Stimulated activated CD4-positive, alpha-beta T cell treated with anti-CD3 and anti-CD28 coated beads, Interleukin-4, amount 100 ng/mL, for 24 hours (primary cell): ENCODE data around the gene WIZ.

ENCODE experiments used
- DNase-seq: peaks from one replicate; pipeline ENCODE4 v3.0.0-alpha.2; 2020

Gene WIZ

DNA sequence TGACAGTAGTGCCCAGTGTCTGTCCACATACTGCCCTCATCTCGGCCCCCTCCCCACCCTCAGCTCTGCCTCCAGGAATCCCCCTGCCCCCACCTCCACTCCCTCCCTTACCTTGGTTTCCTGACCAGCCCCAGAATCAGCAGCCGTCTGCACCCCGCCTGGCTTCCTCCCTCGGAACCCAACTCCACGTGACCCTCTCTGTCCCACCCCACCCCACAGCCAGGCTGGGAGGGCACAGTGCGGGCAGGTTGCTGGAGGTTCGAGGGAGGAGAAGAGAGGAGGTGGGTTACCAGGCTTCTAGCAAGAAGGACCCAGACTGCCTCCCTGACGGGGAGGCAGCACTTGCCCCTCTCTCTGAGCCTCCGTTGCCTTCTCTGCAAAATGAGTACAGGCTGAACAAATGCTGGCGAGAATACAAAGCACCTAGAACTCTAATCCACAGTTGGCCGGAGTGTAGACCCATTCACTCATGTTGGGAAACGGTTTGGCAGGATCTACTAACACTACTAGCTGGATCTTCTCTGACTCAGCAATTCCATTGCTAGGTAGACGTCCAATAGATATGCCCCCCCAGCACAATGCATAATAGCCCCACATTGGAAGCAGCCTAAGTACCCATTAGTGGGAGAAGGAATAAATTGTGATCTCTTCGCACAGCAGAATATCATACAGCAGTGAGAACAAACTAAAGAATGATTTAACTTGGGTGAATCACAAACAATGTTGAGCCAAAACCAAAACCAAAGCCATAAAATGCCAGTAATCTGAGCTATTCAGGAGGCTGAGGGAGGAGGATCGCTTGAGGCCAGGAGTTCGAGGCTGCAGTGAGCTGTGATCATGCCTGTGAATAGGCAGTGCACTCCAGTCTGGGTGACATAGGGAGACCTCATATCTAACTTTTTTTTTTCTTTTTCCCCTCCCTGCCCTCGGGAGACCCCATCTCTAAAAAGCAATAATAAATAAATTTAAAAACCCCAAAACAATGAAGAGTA, 14.9 kb upstream of the WIZ start, which contains the start of gene RASAL3:
RASAL3 (minus strand) TSS at position 151 of the 992 bp plus-strand sequence. CDS start 186 bp downstream, outside the sequence.
- DNase-seq: peak; percentile 64

DNA sequence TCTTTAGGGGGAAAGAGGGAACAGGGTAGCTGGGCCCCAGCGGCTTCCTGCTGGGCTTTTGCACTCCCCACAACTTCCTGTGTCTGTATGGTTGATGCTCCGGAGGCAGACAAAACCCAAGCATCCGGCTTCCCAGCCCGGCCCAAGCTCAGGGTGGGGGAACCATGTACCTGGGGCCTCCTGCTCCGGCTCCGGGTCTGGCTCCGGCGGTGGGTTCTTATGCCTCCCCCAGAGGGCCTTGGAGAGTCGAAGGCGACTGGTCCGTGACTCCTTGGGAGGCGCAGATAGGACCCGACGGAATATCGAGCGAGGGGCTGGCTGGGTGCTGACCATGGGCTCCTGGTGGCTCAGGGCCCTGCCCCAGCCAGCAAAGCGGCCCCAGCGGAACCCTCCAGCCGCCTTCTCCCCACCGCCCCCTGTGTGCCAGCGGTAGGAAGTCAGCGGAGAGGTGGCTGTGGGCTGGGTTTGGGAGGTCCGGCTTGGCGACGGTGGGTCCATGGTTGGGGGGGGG, 14.2 kb upstream of the WIZ start:
- peak; percentile 77 for DNase-seq

DNA sequence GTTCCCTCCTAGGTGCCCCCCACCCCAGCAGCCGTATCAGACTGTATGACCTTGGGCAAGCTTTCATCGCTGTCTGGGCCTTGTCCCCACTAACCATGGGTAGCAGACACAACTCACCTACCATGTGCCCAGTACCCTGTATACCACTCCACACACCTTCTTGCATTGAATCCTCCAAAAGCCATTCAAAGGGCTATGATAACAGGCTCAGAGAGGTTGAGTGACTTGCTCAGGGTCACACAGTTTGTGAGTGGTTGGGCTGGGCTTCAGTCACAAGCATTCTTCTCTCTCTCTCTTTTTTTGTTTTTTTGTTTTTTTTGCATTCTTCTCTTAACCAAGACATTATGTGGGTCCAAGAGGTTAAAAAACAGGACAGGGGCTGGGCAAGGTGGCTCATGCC, 11.9 kb upstream of the WIZ start:
- no peak for DNase-seq

DNA sequence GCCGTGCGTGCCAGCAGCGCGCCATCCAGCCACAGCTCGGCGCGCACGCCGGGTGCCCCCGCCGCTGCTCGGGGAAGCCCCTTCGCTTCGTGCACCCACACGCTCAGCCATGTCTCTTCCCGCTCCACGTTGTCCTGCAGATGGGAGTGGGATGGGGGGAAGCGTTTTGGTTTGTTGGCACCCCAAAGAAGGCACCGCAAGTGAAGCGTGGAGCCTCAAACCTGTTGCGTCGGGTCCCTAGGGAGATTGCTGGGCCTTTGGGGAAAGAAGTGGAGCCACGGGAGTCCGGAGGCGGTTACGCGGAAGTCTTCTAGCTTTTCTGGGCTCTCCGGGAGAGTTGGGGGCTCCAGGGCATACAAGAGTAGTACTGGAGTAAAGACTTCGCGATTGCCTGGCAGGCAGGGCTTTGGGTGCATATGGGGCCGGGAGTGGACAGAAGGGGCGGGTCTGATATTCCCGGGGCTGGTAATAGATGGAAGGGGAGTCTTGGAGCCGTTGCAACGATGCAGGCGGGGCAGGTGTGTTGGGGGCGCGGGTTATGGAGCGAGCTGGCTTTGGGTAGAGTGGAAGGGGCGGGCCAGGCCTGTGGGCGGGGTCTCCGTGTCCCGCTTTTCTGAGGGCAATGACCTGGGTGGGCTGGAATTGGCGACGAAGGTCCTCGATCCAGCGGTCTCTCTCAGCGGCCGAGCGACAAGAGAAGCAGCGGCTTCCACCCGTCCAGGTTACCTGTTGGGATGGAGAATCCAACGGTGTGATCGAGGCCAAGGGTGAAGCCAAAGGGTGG, 8.1 kb upstream of the WIZ start:
- no peak for DNase-seq

DNA sequence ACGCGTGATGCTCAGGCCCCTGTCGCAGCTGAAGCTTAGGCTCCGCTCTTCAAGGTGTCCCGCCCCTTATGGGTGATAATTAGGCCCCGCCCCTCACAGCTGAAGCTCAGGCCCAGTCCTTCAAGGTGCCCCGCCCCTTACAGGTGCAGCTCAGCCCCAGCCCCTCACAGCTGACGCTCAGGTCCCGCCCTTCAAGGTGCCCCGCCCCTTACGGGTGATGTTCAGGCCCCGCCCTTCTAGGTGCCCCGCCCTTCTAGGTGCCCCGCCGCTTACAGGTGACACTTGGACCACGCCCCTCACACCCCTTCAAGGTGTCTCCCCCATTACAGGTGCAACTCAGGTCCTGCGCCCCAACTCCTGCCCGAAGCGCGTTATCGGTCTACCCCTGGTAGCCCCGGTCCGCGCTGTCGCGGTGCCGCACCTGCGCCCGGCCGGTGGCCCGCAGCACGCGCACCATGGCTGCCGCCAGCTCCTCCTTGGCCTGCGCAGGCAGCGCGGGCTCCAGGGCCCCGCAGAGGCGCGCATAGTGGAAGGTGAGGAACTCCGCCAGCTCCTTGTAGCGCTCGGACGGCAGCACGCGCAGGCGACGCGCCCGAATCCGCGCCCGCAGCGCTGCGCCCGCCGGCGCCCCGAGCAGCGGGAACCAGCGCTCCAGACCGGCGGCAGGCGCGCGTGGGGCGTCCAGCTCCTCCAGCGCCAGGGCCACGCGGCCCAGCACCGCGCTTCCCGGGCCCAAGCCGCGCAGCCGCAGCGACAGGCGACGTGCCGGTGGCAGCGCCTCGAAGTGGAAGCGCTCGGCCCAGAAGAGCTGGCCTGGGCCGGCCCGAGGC, 7.3 kb upstream of the WIZ start:
- no peak for DNase-seq

DNA sequence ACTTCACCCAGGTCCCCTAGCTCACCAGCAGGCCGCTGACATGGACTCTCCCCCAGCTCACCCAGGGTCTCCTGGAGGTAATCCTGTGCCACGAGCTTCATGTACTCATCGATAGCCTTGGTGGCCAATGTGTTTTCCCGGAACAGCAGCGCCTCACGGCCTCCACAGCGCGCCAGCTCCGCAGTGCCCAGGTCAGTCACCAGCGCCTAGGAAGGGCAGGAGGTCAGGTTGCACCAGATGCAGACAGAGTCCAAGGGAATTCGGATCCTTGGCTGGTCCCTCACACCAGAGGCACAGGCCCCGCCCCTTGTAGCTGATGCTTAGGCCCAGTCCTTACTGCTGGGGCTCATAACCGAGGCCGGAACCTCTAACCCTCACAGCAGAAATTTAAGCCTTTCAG, 6.7 kb upstream of the WIZ start:
- DNase-seq: no peak

DNA sequence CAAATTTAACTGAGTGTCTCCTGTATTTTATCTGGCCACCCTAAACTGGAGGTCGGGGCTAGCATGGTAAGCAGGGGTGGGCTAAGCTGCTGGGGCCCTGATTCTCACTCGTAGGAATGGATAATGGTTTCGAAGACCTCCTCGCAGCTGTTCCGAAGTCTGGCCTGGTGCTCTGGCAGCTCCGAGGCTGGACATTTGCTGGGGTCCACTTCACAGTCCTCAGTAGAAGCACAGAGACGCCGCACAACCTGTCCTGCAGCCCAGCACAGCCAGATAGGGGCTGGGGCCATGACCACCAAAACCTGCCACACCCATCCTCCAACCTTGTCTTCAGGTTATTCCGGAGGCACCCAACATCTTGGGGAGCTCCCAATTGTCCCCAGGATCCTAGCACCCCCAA, 6.2 kb upstream of the WIZ start:
- no peak for DNase-seq

DNA sequence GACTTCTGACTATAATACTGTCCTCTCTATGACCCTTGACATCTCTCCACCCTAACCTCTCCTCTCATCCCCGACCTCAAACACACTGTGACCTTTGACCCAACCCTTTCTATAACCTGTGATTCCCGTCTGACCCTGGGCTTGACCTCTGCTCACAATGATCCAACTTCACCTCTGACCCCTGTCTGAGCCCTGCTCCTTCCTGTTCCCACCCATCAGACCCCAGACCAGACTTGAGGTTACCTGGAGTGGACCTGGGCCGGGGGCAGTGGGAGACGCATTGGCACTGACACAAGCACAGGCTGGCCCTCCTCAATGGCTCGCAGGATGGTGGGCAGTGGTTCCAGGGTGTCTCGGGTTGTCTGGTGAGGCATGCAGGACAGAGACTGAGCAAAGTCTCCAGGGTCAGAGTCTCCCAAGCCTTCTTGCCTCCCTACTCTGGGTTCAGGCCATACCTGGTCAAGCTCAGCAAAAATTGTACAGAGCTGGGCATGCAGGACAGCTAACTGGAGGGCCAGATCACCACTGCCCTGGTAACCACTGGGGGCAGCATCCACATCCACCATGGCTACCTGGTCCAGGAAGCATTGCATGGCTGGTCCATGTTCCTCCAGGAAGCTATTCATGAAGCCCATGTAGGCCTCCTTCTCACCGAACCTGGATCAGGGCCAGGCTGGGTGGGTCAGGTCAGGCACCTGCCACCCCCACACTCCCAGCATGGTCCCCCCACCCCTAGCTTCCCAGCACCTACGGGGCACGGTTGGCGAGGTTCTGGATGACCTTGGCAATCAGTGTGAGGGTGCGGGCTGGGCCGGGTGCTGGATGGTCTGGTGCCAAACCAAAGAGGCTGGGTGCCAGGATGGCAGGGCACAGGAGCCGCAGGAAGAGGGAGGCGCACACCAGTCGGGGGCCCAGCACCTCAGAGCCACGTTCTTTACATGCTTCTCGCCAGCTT, 4.4 kb upstream of the WIZ start:
- no peak for DNase-seq

DNA sequence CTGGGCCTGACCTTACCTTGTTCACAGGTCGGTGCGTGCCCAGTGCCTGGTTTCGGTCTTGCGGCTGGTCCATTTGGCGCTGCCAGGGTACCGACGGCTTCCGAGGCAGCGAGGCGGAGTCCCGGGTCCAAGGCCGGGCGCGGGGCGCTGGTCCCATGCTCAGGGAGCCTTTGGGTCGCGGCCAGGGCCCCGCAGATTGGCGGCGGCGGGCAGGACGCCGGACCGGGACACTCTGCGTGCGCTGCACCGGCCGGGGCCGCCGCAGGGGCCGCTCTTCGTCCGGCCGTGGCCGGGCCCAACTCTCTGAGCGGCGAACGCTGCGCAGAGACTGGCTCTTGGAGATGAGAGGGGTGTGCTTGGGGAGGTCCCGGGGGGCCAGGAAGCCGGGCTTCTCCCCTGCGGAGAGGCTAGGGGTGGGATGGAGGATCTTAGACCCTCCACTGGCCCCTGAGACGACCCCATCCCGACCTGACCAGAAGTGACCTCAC, 3.4 kb upstream of the WIZ start:
- no peak for DNase-seq

DNA sequence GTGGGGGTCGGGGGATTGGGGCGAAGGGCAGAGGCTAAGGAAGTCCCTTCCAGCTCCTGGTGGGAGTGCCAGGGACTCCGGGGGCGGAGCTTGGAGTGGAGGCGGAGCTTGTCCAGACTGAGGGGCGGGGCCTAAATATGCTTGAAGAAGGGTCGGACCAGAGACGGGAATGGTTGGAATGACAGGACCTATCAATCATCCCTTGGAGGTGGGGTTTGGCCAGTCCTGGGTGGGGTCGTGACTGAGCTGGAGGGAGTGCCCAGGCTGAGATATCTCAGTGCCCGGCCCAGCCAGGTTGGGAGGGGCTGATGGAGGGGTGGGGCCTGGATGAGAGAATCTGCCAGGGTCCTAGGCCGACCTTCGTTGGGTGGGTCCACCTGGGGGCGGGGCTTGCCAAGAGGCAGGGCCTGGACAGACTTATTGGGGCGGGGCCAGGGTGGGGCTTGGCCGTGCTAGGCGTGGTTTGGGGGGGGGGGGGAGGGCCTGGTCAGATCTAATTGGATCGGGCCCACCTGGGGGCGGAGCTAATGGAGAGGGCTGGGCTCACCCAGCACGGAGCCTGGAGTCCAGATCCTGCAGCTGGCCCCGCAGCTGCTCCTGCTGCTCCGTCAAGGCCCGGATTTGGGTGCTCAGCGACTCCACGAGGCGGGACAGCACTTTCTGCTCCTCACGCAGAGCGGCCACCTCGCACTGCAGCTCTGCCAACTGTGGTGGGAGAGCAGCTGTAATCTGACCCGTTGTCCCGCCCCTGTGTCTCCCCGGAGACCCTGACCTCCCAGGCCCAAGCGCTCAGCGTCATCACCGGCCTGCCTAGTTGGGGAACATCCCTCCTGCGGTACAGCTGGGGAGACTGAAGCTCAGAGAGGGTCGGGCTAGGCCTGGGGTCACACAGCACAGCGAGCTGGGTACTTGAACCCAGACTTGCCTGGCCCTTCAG, 2.6 kb upstream of the WIZ start:
- no peak for DNase-seq

DNA sequence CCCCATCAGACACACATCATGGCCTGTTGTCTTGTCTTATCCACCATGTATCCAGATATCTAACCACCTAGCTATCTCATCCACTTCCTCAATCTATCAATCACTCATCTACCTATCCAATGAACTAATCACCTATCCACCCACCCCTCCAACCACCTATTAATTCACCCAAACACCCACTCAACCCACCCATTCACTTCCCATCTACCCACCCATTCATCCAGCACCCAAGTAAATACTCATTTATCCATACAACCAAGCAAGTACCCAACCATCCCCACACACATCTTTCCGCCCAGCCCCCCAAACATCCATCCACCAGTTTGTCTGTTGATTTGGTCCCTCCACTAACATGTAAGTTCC, 753 bp upstream of the WIZ start:
- no peak for DNase-seq

DNA sequence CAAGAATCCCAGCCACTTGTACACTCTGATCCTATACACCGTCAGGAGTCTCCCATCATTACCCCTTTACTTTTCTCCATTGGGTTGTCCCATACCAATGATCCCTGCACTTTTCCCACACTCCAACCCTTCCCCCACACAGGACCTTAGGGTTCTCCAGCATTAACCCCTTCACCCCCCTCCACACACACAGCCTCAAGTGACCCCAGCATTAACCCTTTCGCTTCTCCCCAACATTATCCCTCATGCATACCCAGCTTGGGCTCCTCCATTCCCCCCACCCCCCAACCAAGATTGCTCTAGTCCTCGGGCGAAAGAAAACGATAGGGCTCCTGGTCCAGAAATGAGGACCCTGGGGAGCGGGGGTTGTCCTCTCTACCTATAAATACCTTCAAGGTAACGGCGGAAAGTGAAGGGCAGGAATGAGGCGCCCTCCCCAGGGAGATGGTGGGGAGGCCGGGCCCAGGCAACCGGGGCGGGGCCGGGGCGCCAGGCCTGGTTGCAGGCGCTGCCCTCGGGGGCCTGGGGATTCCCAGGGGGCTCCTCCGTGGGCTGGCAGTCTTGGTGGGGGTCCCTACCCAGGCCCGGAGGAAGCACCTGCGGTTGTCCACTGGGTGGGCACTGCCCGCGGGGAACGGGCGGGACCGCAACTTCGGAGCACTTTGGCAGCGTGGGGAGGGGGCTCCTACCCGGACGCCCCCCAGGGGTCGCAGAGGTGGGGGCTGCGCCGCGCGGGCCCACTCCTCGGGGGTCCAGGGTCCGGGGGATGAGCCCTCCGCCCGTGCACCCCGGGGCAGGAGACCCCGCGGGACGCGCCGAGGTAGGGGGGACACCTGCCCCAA, 757 bp downstream of the WIZ start:
- no peak for DNase-seq

DNA sequence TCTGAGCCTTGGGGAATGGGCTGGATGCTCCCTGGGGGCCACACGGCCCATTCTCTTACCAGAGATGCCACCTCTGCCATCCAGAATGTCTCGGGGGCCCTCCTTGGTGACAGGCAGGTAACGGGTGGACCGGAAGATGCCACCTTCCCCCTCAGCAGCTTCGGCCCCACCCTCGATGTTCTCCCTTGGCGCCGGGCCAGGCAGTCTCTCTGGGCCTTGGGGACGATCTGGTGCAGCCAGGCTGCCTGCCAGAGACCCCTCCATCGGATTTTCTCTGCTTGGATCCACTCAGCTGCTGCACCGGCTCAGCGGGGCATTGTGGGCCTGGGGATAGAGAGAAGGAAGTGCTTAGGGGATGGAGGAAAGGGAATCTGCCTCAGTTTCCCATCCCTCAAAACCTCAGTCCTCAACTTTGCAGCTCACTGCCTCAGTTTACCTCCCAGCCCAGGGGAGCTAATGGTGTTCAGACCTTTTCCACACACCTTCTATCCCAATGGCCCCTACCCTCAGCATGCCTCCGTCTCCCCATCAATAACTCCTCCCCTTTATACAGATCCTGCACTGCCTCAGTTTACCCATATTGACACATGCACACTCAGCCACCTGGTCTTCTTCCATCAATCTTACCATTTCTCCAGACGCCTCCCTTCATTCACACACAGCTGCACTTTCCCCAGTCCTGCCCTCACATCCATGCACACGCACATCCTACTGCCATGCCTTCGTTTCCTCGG, 1.5 kb downstream of the WIZ start:
- no peak for DNase-seq

DNA sequence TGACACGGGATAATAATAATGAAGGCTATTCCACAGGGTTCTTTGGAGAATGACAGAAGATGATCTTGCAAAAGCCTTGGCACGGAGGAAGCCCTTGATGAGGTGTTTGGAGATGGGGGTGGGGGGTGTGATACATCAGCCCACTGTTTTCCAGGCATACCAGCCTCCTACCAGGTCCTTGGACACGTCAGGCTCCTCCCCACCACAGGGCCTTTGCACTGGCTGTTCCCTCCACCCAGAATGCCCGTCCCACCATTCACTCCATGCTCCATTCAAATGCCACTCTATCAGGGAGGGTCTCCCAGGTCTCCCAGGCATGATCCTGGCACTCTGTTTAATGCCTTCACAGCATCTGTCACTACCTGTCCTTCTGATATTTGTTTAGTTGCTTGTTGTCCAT, 2.7 kb downstream of the WIZ start:
- no peak for DNase-seq

DNA sequence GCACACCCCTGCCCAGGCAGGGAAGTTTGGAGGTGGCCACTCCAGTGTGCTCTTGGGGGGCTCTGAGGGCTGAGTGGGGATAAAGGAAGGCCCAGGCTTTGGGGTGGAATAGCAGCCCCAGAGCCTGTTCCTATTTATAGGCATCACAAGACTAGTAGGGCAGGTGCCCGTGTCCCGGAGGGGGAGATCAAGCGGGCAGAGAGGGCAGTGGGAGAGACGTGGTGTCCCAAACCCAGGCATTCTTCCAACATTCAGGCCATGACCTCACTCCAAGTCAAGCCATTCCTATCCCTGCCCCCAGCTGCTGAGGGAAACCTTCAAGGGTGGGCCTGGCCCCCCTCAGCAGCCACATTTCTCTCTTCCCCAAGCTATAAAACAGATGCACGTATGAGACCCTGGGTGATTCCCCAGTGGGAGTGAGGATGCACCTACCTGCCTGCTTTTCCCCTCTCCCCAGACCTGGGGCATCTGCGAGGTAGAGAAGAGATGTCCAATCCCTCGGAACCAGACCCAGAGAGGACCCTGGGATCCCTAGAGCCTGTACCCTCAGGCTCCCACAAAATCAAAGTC, 3.9 kb downstream of the WIZ start:
- DNase-seq: no peak

DNA sequence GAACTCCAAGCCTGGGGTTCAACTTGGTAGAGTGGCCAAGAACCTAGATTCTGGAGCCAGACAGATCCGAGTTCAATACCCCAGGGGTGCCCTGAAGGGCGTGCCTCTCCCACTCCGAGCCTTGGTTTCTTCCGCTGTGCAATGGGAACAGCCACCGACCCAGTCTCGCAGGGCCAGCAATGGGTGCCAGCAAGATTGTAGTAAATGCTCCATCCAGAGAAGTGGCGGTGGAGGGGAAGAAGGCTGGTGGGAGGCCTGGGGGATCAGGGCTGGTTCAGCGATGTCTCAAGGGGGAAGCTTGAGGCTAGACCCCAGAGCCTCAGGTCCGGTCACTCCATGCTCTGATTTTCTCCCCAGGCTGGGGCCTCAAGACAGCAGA, 4.5 kb downstream of the WIZ start:
- no peak for DNase-seq

DNA sequence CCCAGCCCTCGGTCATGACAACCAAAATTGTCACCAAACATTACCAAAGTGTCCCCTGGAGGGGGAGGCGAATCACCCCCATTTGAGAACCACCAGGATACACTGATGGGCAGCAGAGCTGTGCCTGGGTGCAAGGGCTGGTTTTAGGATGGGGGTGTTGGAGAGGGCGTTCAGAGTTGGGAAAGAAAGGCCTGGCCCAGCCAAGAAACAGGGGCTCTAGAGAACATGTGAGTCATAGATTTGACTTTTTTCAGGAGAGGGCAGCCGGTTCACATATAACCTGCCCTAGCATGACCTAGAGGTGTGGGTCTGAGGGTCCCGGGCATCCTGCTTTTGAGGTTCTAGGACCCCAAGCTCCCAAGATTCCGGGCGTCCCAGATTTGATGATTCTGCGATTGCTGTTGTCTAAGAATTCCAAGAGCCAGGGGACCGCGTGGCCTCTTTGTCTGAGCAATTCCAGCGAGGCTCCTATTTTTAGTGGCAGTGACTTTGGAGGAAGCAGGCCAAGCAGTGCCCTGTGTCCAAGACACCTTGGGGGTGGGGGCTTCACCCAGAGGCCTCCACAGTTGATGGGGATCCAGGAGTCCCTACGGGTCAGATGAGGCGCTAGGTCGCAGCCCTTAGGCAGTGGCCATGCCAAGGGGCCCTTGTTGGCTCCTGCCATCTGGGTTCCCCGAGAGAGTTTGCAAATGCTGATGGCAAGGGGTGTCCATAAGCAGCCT, 5.1 kb downstream of the WIZ start:
- no peak for DNase-seq

DNA sequence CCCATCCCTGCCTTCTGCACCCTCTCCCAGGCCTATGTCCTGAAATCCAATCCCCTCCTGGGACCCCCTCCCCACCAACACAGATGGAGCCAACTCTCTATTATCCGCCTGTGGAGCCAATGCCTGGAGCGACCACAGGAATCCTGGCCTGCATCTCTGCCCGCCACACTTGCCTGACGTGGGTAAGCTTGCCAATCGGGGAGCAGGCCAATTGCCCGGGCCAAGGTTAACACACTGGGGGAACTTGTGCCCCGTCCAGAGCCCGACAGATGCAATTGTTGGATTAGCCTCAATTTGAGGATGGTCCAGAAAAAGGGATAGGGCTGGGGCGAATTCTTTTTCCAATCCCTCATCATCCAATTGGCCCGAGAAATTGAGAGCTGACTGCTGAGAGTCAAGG, 5.9 kb downstream of the WIZ start:
- no peak for DNase-seq
